Cortex of kidney (tissue), 1 donor: ENCODE measurements around the gene RELCH.

Source experiments
- DNase-seq: peaks from one replicate; lab custom pipeline; 2025; lab: John Stamatoyannopoulos, UW

RELCH gene

DNA sequence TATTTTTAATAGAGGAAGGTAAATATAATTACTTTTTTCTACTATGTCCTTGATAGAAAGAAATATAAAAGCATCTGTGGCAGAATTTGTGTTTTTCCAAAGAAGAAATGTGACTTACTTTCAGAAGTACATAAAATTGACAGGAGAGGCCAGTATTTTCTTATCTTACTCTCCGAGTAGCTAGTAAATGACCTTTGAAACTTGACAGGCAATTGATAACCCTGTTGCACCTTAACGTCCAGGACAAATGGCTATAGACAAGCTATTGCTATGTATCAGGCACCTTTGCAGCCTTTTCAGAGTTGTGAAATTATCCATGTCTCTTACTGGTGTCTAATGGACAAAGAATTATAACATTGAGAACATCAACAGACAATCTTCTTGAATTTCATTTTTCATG, 75.0 kb downstream of the RELCH start:
- DNase-seq, result no peak

DNA sequence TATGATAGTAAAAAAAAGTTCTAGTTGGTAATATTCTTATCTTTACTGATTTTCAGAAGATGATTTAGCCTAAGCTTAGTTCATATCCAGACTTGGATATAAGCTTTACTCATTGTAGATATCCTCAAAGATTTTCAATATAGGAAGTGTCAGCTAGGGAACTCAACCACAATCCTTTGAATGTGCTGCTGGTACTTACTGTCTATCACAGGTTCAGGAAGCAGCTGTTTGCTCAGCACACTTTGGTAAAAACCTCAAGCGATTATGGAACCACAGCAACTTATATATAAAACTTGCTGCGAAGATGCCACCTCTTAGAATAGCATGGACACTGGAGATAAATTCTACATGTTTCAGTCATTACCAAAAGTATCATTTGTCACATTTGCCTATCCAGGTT, 77.9 kb downstream of the RELCH start:
- no peak for DNase-seq

DNA sequence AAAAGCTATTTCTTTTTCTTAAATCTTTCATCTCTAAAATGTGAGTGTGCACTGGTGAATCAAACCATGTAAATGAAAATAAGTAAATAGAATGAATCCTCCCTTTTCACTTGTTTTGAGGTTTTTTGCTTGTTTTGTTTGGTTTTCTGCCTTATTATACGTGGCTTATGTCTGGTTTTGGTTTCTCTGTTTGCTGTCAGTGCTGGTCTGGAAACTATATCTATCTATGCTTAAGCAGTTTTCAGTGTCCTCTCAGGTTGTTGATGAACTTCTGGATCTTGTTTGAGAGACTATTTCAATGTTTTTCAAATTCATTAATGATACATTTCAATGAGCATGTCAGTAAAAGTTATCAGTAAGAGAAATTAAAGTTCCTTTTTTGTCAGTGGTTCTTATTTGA, 90.0 kb downstream of the RELCH start:
- no peak for DNase-seq

- no peak for DNase-seq
These were observed 92.5 kb downstream of the RELCH start for GRCh38 chr18:62279561-62279960.

GRCh38 chr18:62280058-62280457, 93.0 kb downstream of the RELCH start:
- no peak for DNase-seq

DNA sequence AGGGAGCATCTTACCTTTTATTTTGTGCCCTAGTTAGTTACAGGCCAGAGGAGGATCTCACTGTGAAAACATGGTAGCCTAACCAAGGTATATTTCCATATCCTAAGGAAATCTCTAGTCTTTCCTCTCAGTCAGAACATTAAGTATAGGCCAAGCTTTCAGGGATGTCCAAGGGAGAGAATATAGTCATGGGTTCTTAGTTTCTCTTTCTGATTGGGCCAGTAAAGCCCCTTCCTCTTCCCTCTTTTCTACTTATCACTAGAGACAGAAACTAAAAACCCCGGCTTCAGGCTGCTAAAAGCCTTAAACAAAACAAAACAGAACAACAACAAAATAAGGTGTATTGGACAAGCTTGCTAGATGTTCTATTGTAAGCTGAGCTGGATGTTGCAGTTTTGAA, 93.7 kb downstream of the RELCH start:
- DNase-seq, result no peak

GRCh38 chr18:62281684-62282083, 94.6 kb downstream of the RELCH start:
- DNase-seq, result no peak

GRCh38 chr18:62282188-62282629, 95.2 kb downstream of the RELCH start:
- no peak for DNase-seq

DNA sequence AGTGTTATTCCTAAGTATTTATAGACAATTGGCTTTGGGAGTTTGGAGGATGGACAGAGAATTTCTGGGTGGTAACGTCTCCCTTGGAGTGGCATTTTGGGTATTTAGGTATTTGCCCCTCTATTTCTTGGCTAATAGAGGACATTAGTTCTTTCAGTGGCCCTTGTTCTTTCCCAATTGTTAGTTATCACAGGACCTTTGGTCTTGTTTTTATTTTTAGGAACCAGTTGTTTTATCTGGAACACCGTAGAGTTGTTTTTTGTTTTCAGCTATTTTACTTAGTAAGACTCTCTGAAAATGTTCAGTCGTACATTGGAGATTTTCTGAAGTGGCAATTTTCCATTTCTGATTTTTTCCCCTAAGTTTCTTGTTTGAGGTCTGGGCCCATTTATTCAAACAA, 97.6 kb downstream of the RELCH start:
- DNase-seq, result no peak

DNA sequence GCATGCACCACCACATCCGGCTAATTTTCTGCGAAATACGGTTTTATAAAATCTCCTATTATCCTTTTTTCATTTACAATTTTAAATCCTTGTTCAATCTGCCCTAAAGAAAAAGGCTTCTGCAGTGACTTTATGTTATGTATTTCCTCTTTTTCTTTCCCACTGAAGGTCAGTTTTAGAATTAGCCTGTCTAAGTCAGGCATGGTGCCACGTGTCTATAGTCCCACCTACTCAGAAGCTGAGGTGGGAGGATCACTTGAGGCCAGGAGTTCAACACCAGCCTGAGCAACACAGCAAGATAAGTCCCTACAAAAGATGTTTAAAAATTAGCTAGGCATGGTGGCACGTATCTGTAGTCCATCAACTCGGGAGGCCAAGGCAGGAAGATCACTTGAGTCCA, 98.2 kb downstream of the RELCH start:
- DNase-seq, result no peak

- no peak for DNase-seq
These were observed 101.0 kb downstream of the RELCH start for GRCh38 chr18:62287781-62288664.

- no peak for DNase-seq
These were observed 101.6 kb downstream of the RELCH start for GRCh38 chr18:62288665-62289008.

GRCh38 chr18:62289047-62289446, 102.0 kb downstream of the RELCH start:
- DNase-seq, result no peak

- no peak for DNase-seq
These were observed 107.0 kb downstream of the RELCH start for GRCh38 chr18:62294073-62294472.

DNA sequence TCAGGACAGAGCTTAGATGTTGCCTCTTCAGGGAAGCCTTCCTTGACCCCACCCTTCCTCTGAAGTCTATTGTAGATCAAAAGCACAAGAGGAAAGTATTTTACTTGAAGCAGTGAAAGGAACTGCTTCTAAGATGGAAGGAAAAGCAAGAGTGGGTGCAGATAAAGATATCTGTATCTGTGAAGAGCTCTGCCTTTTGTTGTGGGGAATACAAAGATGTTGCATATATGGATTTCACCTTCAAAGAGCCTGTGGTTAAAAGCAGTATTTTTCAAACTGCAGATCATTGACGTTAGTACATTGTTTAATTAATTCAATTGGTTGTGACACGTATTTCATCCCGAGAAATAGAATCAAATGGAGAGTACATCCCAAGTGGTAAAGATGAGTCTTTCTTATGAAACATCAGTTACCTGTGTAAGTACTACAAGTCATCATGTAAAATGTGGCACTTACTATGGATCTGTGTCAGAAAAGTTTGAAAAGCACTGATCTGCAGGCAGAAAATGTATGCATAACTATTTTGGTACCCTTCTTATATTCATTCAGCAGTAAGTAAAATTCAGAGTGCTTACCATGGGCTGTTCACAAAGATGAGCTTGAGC, 113.4 kb downstream of the RELCH start:
- no peak for DNase-seq

- DNase-seq, result no peak
These were observed 114.3 kb downstream of the RELCH start for GRCh38 chr18:62301322-62301721.

DNA sequence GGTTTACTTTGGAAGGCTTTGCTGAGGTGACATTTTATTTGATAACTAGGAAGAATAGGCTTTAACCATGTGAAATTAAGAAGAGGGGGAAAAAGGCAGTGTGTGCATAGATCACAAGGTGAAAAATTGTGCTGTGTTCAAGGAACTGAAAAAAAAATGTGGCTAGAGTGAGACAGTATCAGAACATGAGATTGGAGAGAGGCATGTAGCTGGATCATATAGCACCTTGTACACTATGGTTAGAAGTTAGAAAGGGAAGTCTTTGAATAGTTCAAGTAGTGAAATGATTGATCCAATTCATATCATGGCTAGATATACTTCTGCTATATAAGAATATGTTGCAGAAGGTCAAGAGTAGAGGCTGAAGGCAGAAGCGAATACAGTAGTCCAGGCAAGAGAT, 125.8 kb downstream of the RELCH start:
- DNase-seq, result no peak

DNA sequence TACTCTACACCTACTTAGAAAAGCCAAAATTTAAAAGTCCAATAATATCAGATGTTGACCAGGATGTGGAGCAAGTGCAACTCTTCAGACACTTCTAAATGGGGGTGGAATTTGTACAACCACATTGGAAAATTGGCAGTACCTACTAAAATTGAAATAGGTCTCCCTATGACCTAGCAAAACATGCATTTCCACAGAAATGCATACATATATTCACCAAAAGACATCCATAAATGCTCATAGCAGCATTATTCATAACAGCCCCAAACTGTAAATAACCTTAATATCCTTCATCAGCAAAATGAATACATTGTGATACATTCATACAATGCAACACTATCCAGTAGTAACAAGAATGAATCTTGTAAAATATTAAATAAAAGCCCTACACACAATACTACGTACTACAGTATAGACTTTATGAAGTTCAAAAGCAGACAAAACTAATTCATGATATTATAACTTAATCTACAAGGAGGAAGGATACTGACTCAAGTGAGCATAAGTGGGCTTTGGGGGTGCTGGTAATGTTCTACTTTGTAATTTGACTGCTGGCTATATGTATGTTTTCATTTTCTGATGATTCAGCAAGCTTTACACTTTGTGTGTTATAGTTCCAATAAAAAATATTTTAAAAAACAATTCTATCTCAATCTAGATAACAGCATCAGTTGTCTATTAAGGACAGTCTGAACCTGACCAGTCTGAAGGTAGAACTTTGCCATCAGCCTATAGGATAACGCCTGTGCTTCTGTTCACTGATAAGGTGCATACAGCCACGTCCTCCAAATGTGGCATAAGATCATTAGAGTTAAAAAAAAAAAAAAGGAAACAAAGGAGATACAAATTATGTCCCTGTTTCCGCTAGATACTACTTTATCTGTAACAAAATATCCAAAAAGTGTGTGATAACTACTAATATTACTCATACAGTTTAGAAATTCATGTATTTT, 131.4 kb downstream of the RELCH start:
- DNase-seq, result no peak

DNA sequence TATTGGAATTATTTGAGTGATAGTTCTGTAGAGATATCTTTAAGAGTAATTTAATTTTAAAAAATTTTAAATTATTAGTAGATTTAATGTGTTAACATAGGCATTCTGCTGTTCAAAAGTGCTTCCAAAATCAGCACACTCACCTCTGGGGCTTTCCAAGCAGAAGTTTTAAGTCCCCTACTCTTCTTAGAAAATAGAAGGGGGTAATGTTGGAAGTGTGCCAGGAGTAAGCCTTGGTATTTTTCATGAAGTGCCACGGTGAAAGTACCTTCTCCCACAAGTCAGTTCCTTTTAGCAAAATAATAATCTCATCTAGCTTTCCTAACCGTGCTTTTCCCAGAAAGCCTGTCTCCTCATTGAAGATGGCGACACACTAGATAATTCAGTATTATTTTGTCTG, 134.1 kb downstream of the RELCH start:
- no peak for DNase-seq

- DNase-seq, result no peak
These were observed 136.6 kb downstream of the RELCH start for GRCh38 chr18:62323483-62324180.

DNA sequence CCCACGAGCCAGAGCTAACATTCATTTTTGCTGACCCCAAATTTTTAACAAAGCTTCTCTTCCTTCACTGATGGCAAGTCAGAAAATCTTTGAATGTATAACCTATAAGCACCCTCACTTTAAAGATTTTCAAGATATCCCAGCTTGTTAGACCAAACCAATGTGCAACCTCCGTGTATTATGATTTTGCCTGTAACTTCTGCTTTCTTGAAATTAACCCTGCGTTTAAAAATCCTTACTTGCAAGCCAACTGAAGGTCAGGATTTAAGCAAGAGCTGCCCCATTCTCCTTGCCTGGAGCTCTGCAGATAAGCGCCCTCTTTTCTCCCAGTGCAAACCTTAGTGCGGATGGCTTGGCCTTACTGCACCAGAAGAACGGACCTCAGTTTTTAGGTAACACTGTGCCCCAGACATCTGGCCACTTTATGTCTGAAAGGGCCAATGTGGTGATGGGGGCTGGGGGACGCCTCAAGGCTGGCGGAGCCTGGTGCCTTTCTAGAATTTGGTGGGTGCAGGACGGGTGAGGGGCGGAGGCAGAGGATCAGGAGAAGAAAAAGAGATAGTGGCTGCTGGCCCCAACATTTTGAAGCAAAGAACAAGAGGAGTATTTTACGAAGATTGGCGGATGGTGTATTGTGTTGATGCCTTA, 137.2 kb downstream of the RELCH start:
- DNase-seq, result no peak
